OCI-LY7 (cell line): ENCODE data around the gene TMIGD2.

Experiments used
- CTCF ChIP-seq: fragments of 200-600 bp; sonication (generic); conservative IDR thresholded peaks from 2 replicates; pipeline ENCODE4 v1.5.1; 2014; ENCODE audit warnings: mild to moderate bottlenecking, antibody characterized with exemption, low read length, moderate library complexity, mixed read lengths
- EZH2phosphoT487 ChIP-seq: fragments of 200-600 bp; sonication (generic); IDR thresholded peaks from 2 replicates; pipeline ENCODE4 v1.6.1; 2018; ENCODE audit warnings: low read depth, borderline replicate concordance, mild to moderate bottlenecking, mixed run types, antibody characterized with exemption, low read length, moderate library complexity, mixed read lengths

- TF ChIP-seq CTCF (no peak), EZH2phosphoT487 (no peak)
Measured at GRCh38 chr19:4279530-4280422, 22.4 kb downstream of the TMIGD2 start.
